Measurements from ENCODE around the gene SNRNP40.

DNA sequence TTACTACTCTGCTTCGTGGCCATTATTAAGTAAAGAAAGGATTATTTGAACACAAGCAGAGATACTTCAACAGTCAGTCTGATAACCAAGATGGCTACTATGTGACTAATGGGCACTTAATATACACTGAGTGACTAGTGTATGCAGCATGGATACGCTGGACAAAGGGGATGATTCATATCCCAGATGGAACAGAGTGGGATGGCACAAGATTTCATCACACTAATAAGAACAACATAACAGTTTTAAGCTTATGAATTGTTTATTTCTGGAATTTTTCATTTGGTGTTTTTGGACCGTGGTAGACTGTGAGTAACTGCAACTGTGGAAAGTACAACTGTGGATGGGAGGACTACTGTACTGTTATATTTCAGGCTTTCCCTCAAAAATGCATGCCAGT lies 9.7 kb upstream of the SNRNP40 start:
- TF ChIP-seq, protein P1, sequence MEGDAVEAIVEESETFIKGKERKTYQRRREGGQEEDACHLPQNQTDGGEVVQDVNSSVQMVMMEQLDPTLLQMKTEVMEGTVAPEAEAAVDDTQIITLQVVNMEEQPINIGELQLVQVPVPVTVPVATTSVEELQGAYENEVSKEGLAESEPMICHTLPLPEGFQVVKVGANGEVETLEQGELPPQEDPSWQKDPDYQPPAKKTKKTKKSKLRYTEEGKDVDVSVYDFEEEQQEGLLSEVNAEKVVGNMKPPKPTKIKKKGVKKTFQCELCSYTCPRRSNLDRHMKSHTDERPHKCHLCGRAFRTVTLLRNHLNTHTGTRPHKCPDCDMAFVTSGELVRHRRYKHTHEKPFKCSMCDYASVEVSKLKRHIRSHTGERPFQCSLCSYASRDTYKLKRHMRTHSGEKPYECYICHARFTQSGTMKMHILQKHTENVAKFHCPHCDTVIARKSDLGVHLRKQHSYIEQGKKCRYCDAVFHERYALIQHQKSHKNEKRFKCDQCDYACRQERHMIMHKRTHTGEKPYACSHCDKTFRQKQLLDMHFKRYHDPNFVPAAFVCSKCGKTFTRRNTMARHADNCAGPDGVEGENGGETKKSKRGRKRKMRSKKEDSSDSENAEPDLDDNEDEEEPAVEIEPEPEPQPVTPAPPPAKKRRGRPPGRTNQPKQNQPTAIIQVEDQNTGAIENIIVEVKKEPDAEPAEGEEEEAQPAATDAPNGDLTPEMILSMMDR (IDR thresholded peaks at IDR 0.05): no peak
- TF ChIP-seq POLR2AphosphoS5 (IDR thresholded peaks at IDR 0.05): no peak
- no peak for TF ChIP-seq POLR2A (IDR thresholded peaks at IDR 0.05)
